Mucosa of stomach (tissue), 1 donor: ENCODE measurements around the gene INHBE.

ENCODE experiments used
- H3K27me3 ChIP-seq: one replicate; pipeline ENCODE4 v1.7.0; 2013; ENCODE audit warnings: mild to moderate bottlenecking, low read length; ENCODE audit not compliant: control insufficient read depth, insufficient read depth
- H3K36me3 ChIP-seq: one replicate; pipeline ENCODE4 v1.7.0; 2013; ENCODE audit warnings: low read length; ENCODE audit not compliant: control insufficient read depth, insufficient read depth
- H3K4me1 ChIP-seq: one replicate; pipeline ENCODE4 v1.7.0; 2013; ENCODE audit warnings: mild to moderate bottlenecking, low read length; ENCODE audit not compliant: control insufficient read depth, insufficient read depth
- H3K4me3 ChIP-seq: one replicate; pipeline ENCODE4 v1.7.0; 2013; ENCODE audit warnings: low read length
- H3K9ac ChIP-seq: one replicate; pipeline ENCODE4 v1.7.0; 2013; ENCODE audit warnings: mild to moderate bottlenecking, low read length, moderate library complexity
- H3K9me3 ChIP-seq: one replicate; pipeline ENCODE4 v1.7.0; 2013; ENCODE audit warnings: mild to moderate bottlenecking, low read length, moderate library complexity; ENCODE audit not compliant: control insufficient read depth
- donor health status: Pancreatic carcinoma.

INHBE gene

GRCh38 chr12:57465030-57465746 lies 10.1 kb downstream of the INHBE start:
- H3K4me1 ChIP-seq = peaks cover 11% of the 10 kb centered on the region
- H3K27me3 ChIP-seq = peaks cover 42% of the 10 kb centered on the region
- no peaks in the 10 kb centered on the region for H3K36me3 ChIP-seq
- H3K9me3 ChIP-seq = no peaks in the 10 kb centered on the region
- no peak overlapping the region for H3K9ac ChIP-seq
- no peak overlapping the region for H3K4me3 ChIP-seq

- no peaks in the 10 kb centered on the region for H3K9me3 ChIP-seq
- no peaks in the 10 kb centered on the region for H3K36me3 ChIP-seq
- H3K9ac ChIP-seq = no peak overlapping the region
- H3K4me1 ChIP-seq = peaks cover 13% of the 10 kb centered on the region
- no peak overlapping the region for H3K4me3 ChIP-seq
- H3K27me3 ChIP-seq = peaks cover 35% of the 10 kb centered on the region
Measured at GRCh38 chr12:57465747-57466505, 10.8 kb downstream of the INHBE start.

- H3K9ac ChIP-seq = no peak overlapping the region
- H3K9me3 ChIP-seq = no peaks in the 10 kb centered on the region
- peaks cover 34% of the 10 kb centered on the region for H3K27me3 ChIP-seq
- H3K36me3 ChIP-seq = no peaks in the 10 kb centered on the region
- no peak overlapping the region for H3K4me3 ChIP-seq
- peaks cover 17% of the 10 kb centered on the region for H3K4me1 ChIP-seq
Measured at GRCh38 chr12:57467212-57467874, 12.2 kb downstream of the INHBE start.

DNA sequence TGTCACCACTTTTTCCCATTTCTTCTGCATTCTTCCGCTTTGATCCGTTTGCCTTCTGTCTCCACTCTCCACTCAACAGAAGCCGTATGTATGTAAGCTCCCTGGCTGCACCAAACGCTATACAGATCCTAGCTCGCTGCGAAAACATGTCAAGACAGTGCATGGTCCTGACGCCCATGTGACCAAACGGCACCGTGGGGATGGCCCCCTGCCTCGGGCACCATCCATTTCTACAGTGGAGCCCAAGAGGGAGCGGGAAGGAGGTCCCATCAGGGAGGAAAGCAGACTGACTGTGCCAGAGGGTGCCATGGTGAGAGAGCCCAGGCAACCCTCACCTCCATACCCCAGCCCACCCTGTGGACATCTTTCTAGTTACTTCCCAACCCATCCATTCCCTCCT lies 12.8 kb downstream of the INHBE start:
- Histone ChIP-seq H3K4me1 (peaks cover 11% of the 10 kb centered on the region), H3K9ac (no peak overlapping the region), H3K4me3 (no peak overlapping the region)

DNA sequence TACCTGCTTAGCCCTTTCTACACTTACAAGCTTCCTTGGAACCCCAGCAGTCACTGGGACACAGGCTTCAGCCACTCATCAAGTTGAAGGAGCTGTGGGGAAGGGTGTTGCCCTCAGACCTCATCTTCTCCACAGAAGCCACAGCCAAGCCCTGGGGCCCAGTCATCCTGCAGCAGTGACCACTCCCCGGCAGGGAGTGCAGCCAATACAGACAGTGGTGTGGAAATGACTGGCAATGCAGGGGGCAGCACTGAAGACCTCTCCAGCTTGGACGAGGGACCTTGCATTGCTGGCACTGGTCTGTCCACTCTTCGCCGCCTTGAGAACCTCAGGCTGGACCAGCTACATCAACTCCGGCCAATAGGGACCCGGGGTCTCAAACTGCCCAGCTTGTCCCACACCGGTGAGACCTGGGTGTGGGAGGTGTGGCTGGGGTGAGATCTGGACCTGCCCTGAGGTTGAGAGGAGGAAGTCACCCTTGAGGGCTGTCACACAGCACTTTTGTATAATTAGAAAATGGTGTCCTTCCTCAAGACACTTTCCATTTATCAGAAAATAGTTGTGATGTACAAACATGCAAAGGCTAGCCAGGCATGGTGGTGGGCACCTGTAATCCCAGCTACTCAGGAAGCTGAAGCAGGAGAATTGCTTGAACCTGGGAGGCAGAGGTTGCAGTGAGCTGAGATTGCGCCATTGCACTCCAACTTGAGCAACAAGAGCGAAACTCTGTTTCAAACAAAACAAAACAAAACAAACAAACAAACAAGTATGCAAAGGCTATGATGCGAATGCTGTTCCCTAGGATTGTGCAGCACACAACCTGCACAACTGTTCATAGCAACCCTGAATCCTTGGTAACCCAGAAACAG lies 14.4 kb downstream of the INHBE start:
- H3K9me3 ChIP-seq = no peaks in the 10 kb centered on the region
- no peaks in the 10 kb centered on the region for H3K36me3 ChIP-seq
- H3K9ac ChIP-seq = no peak overlapping the region
- H3K4me1 ChIP-seq = peaks cover 11% of the 10 kb centered on the region
- peaks cover 49% of the 10 kb centered on the region for H3K27me3 ChIP-seq
- no peak overlapping the region for H3K4me3 ChIP-seq

More for the DNA sequence above, 12.8 kb downstream of the INHBE start:
- peaks cover 38% of the 10 kb centered on the region for H3K27me3 ChIP-seq
- no peaks in the 10 kb centered on the region for H3K9me3 ChIP-seq
- H3K36me3 ChIP-seq = no peaks in the 10 kb centered on the region

DNA sequence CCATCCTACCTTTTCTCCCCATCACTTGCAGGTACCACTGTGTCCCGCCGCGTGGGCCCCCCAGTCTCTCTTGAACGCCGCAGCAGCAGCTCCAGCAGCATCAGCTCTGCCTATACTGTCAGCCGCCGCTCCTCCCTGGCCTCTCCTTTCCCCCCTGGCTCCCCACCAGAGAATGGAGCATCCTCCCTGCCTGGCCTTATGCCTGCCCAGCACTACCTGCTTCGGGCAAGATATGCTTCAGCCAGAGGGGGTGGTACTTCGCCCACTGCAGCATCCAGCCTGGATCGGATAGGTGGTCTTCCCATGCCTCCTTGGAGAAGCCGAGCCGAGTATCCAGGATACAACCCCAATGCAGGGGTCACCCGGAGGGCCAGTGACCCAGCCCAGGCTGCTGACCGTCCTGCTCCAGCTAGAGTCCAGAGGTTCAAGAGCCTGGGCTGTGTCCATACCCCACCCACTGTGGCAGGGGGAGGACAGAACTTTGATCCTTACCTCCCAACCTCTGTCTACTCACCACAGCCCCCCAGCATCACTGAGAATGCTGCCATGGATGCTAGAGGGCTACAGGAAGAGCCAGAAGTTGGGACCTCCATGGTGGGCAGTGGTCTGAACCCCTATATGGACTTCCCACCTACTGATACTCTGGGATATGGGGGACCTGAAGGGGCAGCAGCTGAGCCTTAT lies 15.3 kb downstream of the INHBE start:
- Histone ChIP-seq H3K4me1 (peaks cover 19% of the 10 kb centered on the region), H3K27me3 (peaks cover 51% of the 10 kb centered on the region), H3K4me3 (no peak overlapping the region), H3K9ac (no peak overlapping the region), H3K9me3 (no peaks in the 10 kb centered on the region), H3K36me3 (no peaks in the 10 kb centered on the region)

DNA sequence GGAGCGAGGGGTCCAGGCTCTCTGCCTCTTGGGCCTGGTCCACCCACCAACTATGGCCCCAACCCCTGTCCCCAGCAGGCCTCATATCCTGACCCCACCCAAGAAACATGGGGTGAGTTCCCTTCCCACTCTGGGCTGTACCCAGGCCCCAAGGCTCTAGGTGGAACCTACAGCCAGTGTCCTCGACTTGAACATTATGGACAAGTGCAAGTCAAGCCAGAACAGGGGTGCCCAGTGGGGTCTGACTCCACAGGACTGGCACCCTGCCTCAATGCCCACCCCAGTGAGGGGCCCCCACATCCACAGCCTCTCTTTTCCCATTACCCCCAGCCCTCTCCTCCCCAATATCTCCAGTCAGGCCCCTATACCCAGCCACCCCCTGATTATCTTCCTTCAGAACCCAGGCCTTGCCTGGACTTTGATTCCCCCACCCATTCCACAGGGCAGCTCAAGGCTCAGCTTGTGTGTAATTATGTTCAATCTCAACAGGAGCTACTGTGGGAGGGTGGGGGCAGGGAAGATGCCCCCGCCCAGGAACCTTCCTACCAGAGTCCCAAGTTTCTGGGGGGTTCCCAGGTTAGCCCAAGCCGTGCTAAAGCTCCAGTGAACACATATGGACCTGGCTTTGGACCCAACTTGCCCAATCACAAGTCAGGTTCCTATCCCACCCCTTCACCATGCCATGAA lies 16.0 kb downstream of the INHBE start:
- Histone ChIP-seq H3K9me3 (no peaks in the 10 kb centered on the region), H3K4me1 (peaks cover 26% of the 10 kb centered on the region), H3K36me3 (no peaks in the 10 kb centered on the region), H3K27me3 (peaks cover 54% of the 10 kb centered on the region), H3K4me3 (no peak overlapping the region), H3K9ac (no peak overlapping the region)

GRCh38 chr12:57471661-57472060 lies 16.6 kb downstream of the INHBE start:
- H3K9ac ChIP-seq = no peak overlapping the region
- no peaks in the 10 kb centered on the region for H3K9me3 ChIP-seq
- no peaks in the 10 kb centered on the region for H3K36me3 ChIP-seq
- H3K4me3 ChIP-seq = no peak overlapping the region
- H3K4me1 ChIP-seq = peaks cover 28% of the 10 kb centered on the region
- H3K27me3 ChIP-seq = peaks cover 59% of the 10 kb centered on the region

DNA sequence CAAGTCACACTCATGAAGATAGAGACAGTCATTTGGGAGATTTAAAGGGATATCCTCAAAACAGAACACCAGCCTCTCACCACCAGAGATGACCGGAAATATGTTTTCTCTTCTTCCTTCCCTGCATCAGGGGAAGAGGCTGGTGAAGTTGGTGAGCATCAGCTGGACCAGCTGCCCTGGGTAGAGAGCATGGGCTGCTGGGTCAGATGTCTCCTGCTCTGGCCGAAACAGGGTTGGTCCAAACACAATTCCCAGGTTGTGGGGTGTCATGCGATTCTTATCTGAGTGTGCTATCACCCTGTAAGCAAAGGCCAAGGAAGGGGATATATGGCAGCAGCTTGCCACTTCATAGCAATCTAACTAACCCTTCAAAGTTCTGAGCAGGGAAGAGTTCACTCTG lies 17.3 kb downstream of the INHBE start:
- Histone ChIP-seq H3K4me3 (no peak overlapping the region), H3K27me3 (peaks cover 62% of the 10 kb centered on the region), H3K4me1 (peaks cover 28% of the 10 kb centered on the region), H3K36me3 (no peaks in the 10 kb centered on the region), H3K9me3 (no peaks in the 10 kb centered on the region), H3K9ac (no peak overlapping the region)

- no peaks in the 10 kb centered on the region for H3K9me3 ChIP-seq
- no peak overlapping the region for H3K9ac ChIP-seq
- H3K36me3 ChIP-seq = no peaks in the 10 kb centered on the region
- H3K27me3 ChIP-seq = peaks cover 64% of the 10 kb centered on the region
- H3K4me3 ChIP-seq = no peak overlapping the region
- peaks cover 28% of the 10 kb centered on the region for H3K4me1 ChIP-seq
Measured at GRCh38 chr12:57473392-57473791, 18.3 kb downstream of the INHBE start.

- Histone ChIP-seq H3K4me1 (peaks cover 28% of the 10 kb centered on the region), H3K36me3 (no peaks in the 10 kb centered on the region), H3K9ac (no peak overlapping the region), H3K9me3 (no peaks in the 10 kb centered on the region), H3K4me3 (no peak overlapping the region), H3K27me3 (peaks cover 68% of the 10 kb centered on the region)
Measured at GRCh38 chr12:57473886-57474285, 18.8 kb downstream of the INHBE start.
